ENCODE results near the gene TECTA.
"Not testable (repeated sequence)": the region's sequence is repeated elsewhere in the genome, so short reads cannot be mapped to it uniquely, and the experiment has no call there.

Gene TECTA

GRCh38 chr11:121132211-121132976 lies 31.4 kb downstream of the TECTA start:
- no peak for DNase-seq

- no peak for DNase-seq
Observed at GRCh38 chr11:121134741-121135312, 33.8 kb downstream of the TECTA start.

GRCh38 chr11:121137005-121137404 lies 36.0 kb downstream of the TECTA start:
- DNase-seq, result no peak

- DNase-seq, result no peak
Observed at GRCh38 chr11:121138259-121138658, 37.2 kb downstream of the TECTA start.

- DNase-seq, result no peak
Observed at GRCh38 chr11:121140369-121140768, 39.3 kb downstream of the TECTA start.

- DNase-seq, result no peak
Observed at GRCh38 chr11:121141066-121141465, 40.0 kb downstream of the TECTA start.

- DNase-seq, result no peak
Observed at GRCh38 chr11:121143921-121144320, 42.9 kb downstream of the TECTA start.

GRCh38 chr11:121144723-121145122 lies 43.7 kb downstream of the TECTA start:
- DNase-seq, result no peak

GRCh38 chr11:121145826-121146225 lies 44.8 kb downstream of the TECTA start:
- DNase-seq, result no peak

GRCh38 chr11:121149116-121149515 lies 48.1 kb downstream of the TECTA start:
- no peak for DNase-seq

GRCh38 chr11:121151207-121151688 lies 50.2 kb downstream of the TECTA start:
- no peak for DNase-seq

GRCh38 chr11:121152764-121153163 lies 51.7 kb downstream of the TECTA start:
- DNase-seq, result no peak

- DNase-seq, result no peak
Observed at GRCh38 chr11:121153472-121153871, 52.4 kb downstream of the TECTA start.

- DNase-seq, result no peak
Observed at GRCh38 chr11:121154486-121155314, 53.7 kb downstream of the TECTA start.

GRCh38 chr11:121157756-121158155 lies 56.7 kb downstream of the TECTA start:
- DNase-seq, result no peak

GRCh38 chr11:121159741-121160140 lies 58.7 kb downstream of the TECTA start:
- DNase-seq, result no peak

GRCh38 chr11:121161349-121161917 lies 60.4 kb downstream of the TECTA start:
- DNase-seq, result no peak

GRCh38 chr11:121163658-121164308 lies 62.7 kb downstream of the TECTA start:
- no peak for DNase-seq

GRCh38 chr11:121177629-121178028 lies 76.6 kb downstream of the TECTA start:
- not testable (repeated sequence) for DNase-seq

GRCh38 chr11:121179306-121179705 lies 78.3 kb downstream of the TECTA start:
- no peak for DNase-seq

GRCh38 chr11:121180183-121180582 lies 79.1 kb downstream of the TECTA start:
- no peak for DNase-seq

GRCh38 chr11:121188776-121189175 lies 87.7 kb downstream of the TECTA start:
- DNase-seq, result no peak

GRCh38 chr11:121191818-121192217 lies 90.8 kb downstream of the TECTA start:
- DNase-seq, result no peak

Data from femur (tissue), 1 donor.